Smooth muscle cell (in vitro differentiated cells): ENCODE data around the gene INPP5A. TPM values are rescaled to one million over a fixed set of nuclear protein-coding genes. Genes with fewer than 3 reads are reported as not detected.

Experiments used
- DNase-seq: peaks from one replicate; lab custom pipeline; 2025; ENCODE audit not compliant: unreplicated experiment; lab: John Stamatoyannopoulos, UW
- H2AFZ ChIP-seq: fragments of 200-600 bp; sonication (generic); 2 replicates; pipeline ENCODE4 v1.6.0; 2016; ENCODE audit warnings: antibody characterized with exemption, low read depth, mild to moderate bottlenecking
- H3F3A ChIP-seq: fragments of 200-600 bp; sonication (generic); 2 replicates; pipeline ENCODE4 v1.6.0; 2017; ENCODE audit warnings: antibody characterized with exemption, low read depth
- H3K27ac ChIP-seq: fragments of 200-600 bp; sonication (generic); 2 replicates; pipeline ENCODE4 v1.5.1; 2016; ENCODE audit warnings: low read depth, mild to moderate bottlenecking
- H3K27me3 ChIP-seq: fragments of 200-600 bp; sonication (generic); 2 replicates; pipeline ENCODE4 v1.6.1; 2016; ENCODE audit warnings: low read depth, mild to moderate bottlenecking
- H3K36me3 ChIP-seq: fragments of 200-600 bp; sonication (generic); 2 replicates; pipeline ENCODE4 v1.5.1; 2016; ENCODE audit warnings: low read depth
- H3K4me1 ChIP-seq: fragments of 200-600 bp; sonication (generic); 2 replicates; pipeline ENCODE4 v1.5.1; 2016; ENCODE audit warnings: low read depth
- H3K4me2 ChIP-seq: fragments of 200-600 bp; sonication (generic); 2 replicates; pipeline ENCODE4 v1.6.0; 2016; ENCODE audit warnings: mild to moderate bottlenecking
- H3K4me3 ChIP-seq: fragments of 200-600 bp; sonication (generic); 2 replicates; pipeline ENCODE4 v1.5.1; 2016; ENCODE audit warnings: mild to moderate bottlenecking
- H3K79me2 ChIP-seq: fragments of 200-600 bp; sonication (generic); 2 replicates; pipeline ENCODE4 v1.6.0; 2016; ENCODE audit warnings: low read depth, mild to moderate bottlenecking
- H3K9ac ChIP-seq: fragments of 200-600 bp; sonication (generic); 2 replicates; pipeline ENCODE4 v1.6.0; 2016; ENCODE audit warnings: low read depth
- H3K9me3 ChIP-seq: fragments of 200-600 bp; sonication (generic); replicated peaks from 2 replicates; pipeline ENCODE4 v1.5.1; 2016; ENCODE audit warnings: low read depth
- H4K20me1 ChIP-seq: fragments of 200-600 bp; sonication (generic); 2 replicates; pipeline ENCODE4 v1.6.0; 2016; ENCODE audit warnings: low read depth
- CTCF ChIP-seq: fragments of 200-600 bp; sonication (generic); IDR thresholded peaks from 2 replicates; pipeline ENCODE4 v1.5.1; 2017; ENCODE audit warnings: borderline replicate concordance, mild to moderate bottlenecking, antibody characterized with exemption; ENCODE audit not compliant: insufficient read depth, poor library complexity, severe bottlenecking
- WGBS: methylation state at CpG from one replicate; pipeline ENCODE4 v1.1.7; 2016; ENCODE audit warnings: low lambda C conversion rate; 5-methylcytosine and 5-hydroxymethylcytosine counted together
- polyA plus RNA-seq: library from polyadenylated mRNA; unstranded; fragments of >200 nt; fragmentation: Nextera tagmentation; extraction: Ambion mirVana; gene quantifications from 2 replicates; pipeline ENCODE4 v1.2.1, GENCODE V29; 2016
- total RNA-seq: library from RNA; depleted of rRNA; stranded (reverse); fragments of >200 nt; gene quantifications from 2 replicates; pipeline ENCODE4 v1.2.3, GENCODE V29; 2014

Gene INPP5A
- total and polyA plus RNA-seq, 2 experiments from 2014 or later: 48.0 to 55.9 TPM

GRCh38 chr10:132535065-132535651 lies 2.4 kb upstream of the INPP5A start:
- WGBS: 95% methylated on average over 16 of the region's 18 CpGs
- Histone ChIP-seq H3K9me3 (no peaks in the 10 kb centered on the region), H3K9ac (no peak overlapping the region), H3F3A (peaks cover 14% of the 10 kb centered on the region), H3K27ac (no peak overlapping the region), H3K27me3 (no peaks in the 10 kb centered on the region), H3K79me2 (peaks cover 19% of the 10 kb centered on the region), H3K4me2 (no peak overlapping the region), H3K36me3 (no peaks in the 10 kb centered on the region), H2AFZ (no peak overlapping the region), H3K4me3 (no peak overlapping the region), H4K20me1 (peaks cover 21% of the 10 kb centered on the region), H3K4me1 (peaks cover 24% of the 10 kb centered on the region)
- no peak for TF ChIP-seq CTCF
- DNase-seq: no peak

GRCh38 chr10:132536241-132536876 lies 1.2 kb upstream of the INPP5A start:
- no peaks in the 10 kb centered on the region for H3K27me3 ChIP-seq
- peaks cover 33% of the 10 kb centered on the region for H4K20me1 ChIP-seq
- peaks cover 36% of the 10 kb centered on the region for H3K4me1 ChIP-seq
- DNase-seq: no peak
- H3K36me3 ChIP-seq: no peaks in the 10 kb centered on the region
- H3K9me3 ChIP-seq: no peaks in the 10 kb centered on the region
- peaks cover 21% of the 10 kb centered on the region for H3F3A ChIP-seq
- H3K27ac ChIP-seq: peak overlapping the region; percentile 63
- no peak for TF ChIP-seq CTCF
- peak overlapping the region; percentile 98 for H3K4me2 ChIP-seq
- WGBS: 40% methylated on average over 21 of the region's 21 CpGs
- peak overlapping the region; percentile 75 for H3K9ac ChIP-seq
- peaks cover 27% of the 10 kb centered on the region for H3K79me2 ChIP-seq
- H3K4me3 ChIP-seq: peak overlapping the region; percentile 73
- peak overlapping the region; percentile 57 for H2AFZ ChIP-seq

GRCh38 chr10:132536877-132537683 lies 507 bp upstream of the INPP5A start:
- H3K9ac ChIP-seq: peak overlapping the region; percentile 75
- peak overlapping the region; percentile 57 for H2AFZ ChIP-seq
- WGBS: 1% methylated on average over 41 of the region's 102 CpGs
- peaks cover 40% of the 10 kb centered on the region for H4K20me1 ChIP-seq
- peak; percentile 100 for DNase-seq
- H3K36me3 ChIP-seq: no peaks in the 10 kb centered on the region
- H3K27ac ChIP-seq: peak overlapping the region; percentile 63
- peaks cover 21% of the 10 kb centered on the region for H3F3A ChIP-seq
- H3K4me3 ChIP-seq: peak overlapping the region; percentile 73
- no peaks in the 10 kb centered on the region for H3K9me3 ChIP-seq
- H3K4me1 ChIP-seq: peaks cover 41% of the 10 kb centered on the region
- peaks cover 34% of the 10 kb centered on the region for H3K79me2 ChIP-seq
- TF ChIP-seq CTCF: no peak
- H3K27me3 ChIP-seq: no peaks in the 10 kb centered on the region
- peak overlapping the region; percentile 98 for H3K4me2 ChIP-seq
